ENCODE data around the gene PNMA8A. TPM values are rescaled to one million over a fixed set of nuclear protein-coding genes. Genes with fewer than 3 reads are reported as not detected.

PNMA8A gene
- total and polyA plus RNA-seq, 2 of the 13 experiments (the other 11 are each of a cell fraction or from before 2014, with no cell fraction given): 0.13 to 0.51 TPM

- TF ChIP-seq TFDP2 (CRISPR knock-in tag; IDR thresholded peaks at IDR 0.05) (no peak), ZNF790 (CRISPR knock-in tag; IDR thresholded peaks at IDR 0.05; ENCODE audit: borderline replicate concordance) (no peak), YEATS2 (CRISPR knock-in tag; IDR thresholded peaks at IDR 0.05; ENCODE audit: borderline replicate concordance) (no peak; the same call in 1 of the 2 replicates), CSRNP1 (CRISPR knock-in tag; IDR thresholded peaks at IDR 0.05) (no peak), HMGXB4 (CRISPR knock-in tag; IDR thresholded peaks at IDR 0.05; ENCODE audit: borderline replicate concordance in 1 of 2, low read depth in 1 of 2) (no peak), ATAD3A (CRISPR knock-in tag; IDR thresholded peaks at IDR 0.05) (no peak), SP4 (CRISPR knock-in tag; IDR thresholded peaks at IDR 0.05) (no peak), ATF7 (IDR thresholded peaks at IDR 0.05) (no peak), ATF7 (CRISPR knock-in tag; IDR thresholded peaks at IDR 0.05) (no peak), ATRX (CRISPR knock-in tag; IDR thresholded peaks at IDR 0.05; ENCODE audit: borderline replicate concordance) (no peak), ZNF878 (CRISPR knock-in tag; IDR thresholded peaks at IDR 0.05) (no peak), ZNF724P (CRISPR knock-in tag; IDR thresholded peaks at IDR 0.05; ENCODE audit: borderline replicate concordance) (no peak), DPF2 (CRISPR knock-in tag; IDR thresholded peaks at IDR 0.05; ENCODE audit: borderline replicate concordance, low read depth) (no peak), REXO4 (CRISPR knock-in tag; IDR thresholded peaks at IDR 0.05; ENCODE audit: borderline replicate concordance) (no peak), SOX6 (IDR thresholded peaks at IDR 0.05) (no peak), SOX6 (CRISPR knock-in tag; IDR thresholded peaks at IDR 0.05) (no peak), KDM3A (CRISPR knock-in tag; IDR thresholded peaks at IDR 0.05; ENCODE audit: low read depth) (no peak), ZSCAN5A (CRISPR knock-in tag; IDR thresholded peaks at IDR 0.05; ENCODE audit: borderline replicate concordance) (no peak), ZNF569 (CRISPR knock-in tag; IDR thresholded peaks at IDR 0.05; ENCODE audit: borderline replicate concordance) (no peak), NCOA5 (CRISPR knock-in tag; IDR thresholded peaks at IDR 0.05) (no peak), ZNF709 (CRISPR knock-in tag; IDR thresholded peaks at IDR 0.05) (no peak), THAP11 (CRISPR knock-in tag; IDR thresholded peaks at IDR 0.05) (no peak)
- TF ChIP-seq, protein P1, sequence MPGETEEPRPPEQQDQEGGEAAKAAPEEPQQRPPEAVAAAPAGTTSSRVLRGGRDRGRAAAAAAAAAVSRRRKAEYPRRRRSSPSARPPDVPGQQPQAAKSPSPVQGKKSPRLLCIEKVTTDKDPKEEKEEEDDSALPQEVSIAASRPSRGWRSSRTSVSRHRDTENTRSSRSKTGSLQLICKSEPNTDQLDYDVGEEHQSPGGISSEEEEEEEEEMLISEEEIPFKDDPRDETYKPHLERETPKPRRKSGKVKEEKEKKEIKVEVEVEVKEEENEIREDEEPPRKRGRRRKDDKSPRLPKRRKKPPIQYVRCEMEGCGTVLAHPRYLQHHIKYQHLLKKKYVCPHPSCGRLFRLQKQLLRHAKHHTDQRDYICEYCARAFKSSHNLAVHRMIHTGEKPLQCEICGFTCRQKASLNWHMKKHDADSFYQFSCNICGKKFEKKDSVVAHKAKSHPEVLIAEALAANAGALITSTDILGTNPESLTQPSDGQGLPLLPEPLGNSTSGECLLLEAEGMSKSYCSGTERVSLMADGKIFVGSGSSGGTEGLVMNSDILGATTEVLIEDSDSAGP (CRISPR knock-in tag; IDR thresholded peaks at IDR 0.05; ENCODE audit: borderline replicate concordance): no peak; the same call in 1 of the 2 replicates
Observed at GRCh38 chr19:46426506-46427162, 44.7 kb downstream of the PNMA8A start (continued).

Measured in HepG2 (cell line).